Measurements from ENCODE around the gene TAF3. TPM values are rescaled to one million over a fixed set of nuclear protein-coding genes. Genes with fewer than 3 reads are reported as not detected.

TAF3 gene
- polyA plus RNA-seq, 1 of the 3 experiments (the other 2 are of a cell fraction) = 2.4 TPM

DNA sequence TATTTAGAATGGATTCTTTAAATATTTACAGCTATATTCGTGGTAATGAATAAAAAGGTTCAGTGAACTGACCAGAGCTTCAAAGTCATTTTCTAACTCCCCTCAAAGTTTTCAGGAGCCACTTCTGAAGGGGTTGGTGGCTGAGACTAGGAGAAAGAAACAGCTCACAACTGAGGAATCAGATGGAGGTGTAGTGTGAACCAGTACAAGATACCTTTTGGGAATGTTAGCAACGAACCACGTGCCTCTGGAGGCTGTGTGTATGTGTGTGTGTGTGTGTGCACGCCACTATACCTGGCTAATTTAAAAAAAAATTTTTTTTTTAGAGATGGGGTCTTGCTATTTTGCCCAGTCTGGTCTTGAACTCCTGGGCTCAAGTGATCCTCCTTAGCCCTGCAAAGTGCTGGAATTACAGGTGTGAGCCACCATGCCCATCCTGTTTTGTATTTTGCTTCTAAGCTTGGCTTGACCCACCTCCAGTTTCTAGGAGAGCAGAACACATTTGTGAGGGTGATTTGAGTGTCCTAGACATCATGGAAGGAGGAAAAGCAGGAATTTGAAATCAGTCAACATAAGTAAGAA is 9.5 kb upstream of the TAF3 start:
- Histone ChIP-seq H3K27ac (ENCODE audit: low read depth in 2 of 2, low read length in 1 of 2) (no peak overlapping the region), H3K4me2 (no peak overlapping the region), H3K9me2 (no peaks in the 10 kb centered on the region), H2AFZ (ENCODE audit: low read depth) (no peak overlapping the region), H3K9me3 (no peaks in the 10 kb centered on the region), H3F3A (replicated peaks; ENCODE audit: insufficient read depth) (peaks cover 9% of the 10 kb centered on the region), H3K4me3 (ENCODE audit: low read depth in 2 of 2, low read length in 1 of 2) (no peak overlapping the region), H3K27me3 (ENCODE audit: insufficient read depth) (no peaks in the 10 kb centered on the region), H3K79me2 (ENCODE audit: insufficient read depth) (no peaks in the 10 kb centered on the region), H3K36me3 (replicated peaks in 1 of 2; ENCODE audit: control insufficient read depth in 1 of 2, insufficient read depth in 2 of 2, low read length in 1 of 2) (peaks cover 34% of the 10 kb centered on the region in 2 experiments), H3K9ac (no peak overlapping the region), H4K20me1 (ENCODE audit: insufficient read depth) (no peaks in the 10 kb centered on the region; the same call in 1 of the 2 replicates), H3K4me1 (ENCODE audit: control insufficient read depth in 1 of 2, insufficient read depth in 2 of 2, low read depth in 1 of 2, low read length in 1 of 2) (no peaks in the 10 kb centered on the region)
- POLR2A ChIA-PET = interaction anchor here (1.5 to 1.7 kb wide), 2 partner anchors 9 to 21 kb away, joined by 3 to 5 read pairs; partner anchors contain the start of genes ATP5F1C, KIN and TAF3
- TF ChIP-seq NRF1 (IDR thresholded peaks at IDR 0.05; ENCODE audit: low read depth, low read length) (no peak), RXRA (IDR thresholded peaks at IDR 0.05; ENCODE audit: borderline replicate concordance, low read depth) (no peak), YY1 (IDR thresholded peaks at IDR 0.05; ENCODE audit: low read depth) (no peak), TEAD4 (IDR thresholded peaks at IDR 0.05; ENCODE audit: borderline replicate concordance, insufficient read depth) (no peak), ELF1 (IDR thresholded peaks at IDR 0.05) (no peak), GABPA (IDR thresholded peaks at IDR 0.05; ENCODE audit: low read depth) (no peak), TAF1 (IDR thresholded peaks at IDR 0.05; ENCODE audit: borderline replicate concordance, low read depth, low read length) (no peak), SMC3 (IDR thresholded peaks at IDR 0.05; ENCODE audit: low read depth, low read length) (no peak), FOXM1 (IDR thresholded peaks at IDR 0.05; ENCODE audit: low read depth) (no peak), RAD21 (IDR thresholded peaks at IDR 0.05; ENCODE audit: low read length) (no peak), EP300 (IDR thresholded peaks at IDR 0.05; ENCODE audit: borderline replicate concordance in 1 of 2, low read depth in 1 of 2, low read length in 1 of 2) (no peak), SIN3A (IDR thresholded peaks at IDR 0.05; ENCODE audit: borderline replicate concordance, low read depth, low read length) (no peak), MXI1 (IDR thresholded peaks at IDR 0.05; ENCODE audit: low read depth, low read length) (no peak), RFX5 (IDR thresholded peaks at IDR 0.05; ENCODE audit: low read length) (no peak)
- TF ChIP-seq, protein P1, sequence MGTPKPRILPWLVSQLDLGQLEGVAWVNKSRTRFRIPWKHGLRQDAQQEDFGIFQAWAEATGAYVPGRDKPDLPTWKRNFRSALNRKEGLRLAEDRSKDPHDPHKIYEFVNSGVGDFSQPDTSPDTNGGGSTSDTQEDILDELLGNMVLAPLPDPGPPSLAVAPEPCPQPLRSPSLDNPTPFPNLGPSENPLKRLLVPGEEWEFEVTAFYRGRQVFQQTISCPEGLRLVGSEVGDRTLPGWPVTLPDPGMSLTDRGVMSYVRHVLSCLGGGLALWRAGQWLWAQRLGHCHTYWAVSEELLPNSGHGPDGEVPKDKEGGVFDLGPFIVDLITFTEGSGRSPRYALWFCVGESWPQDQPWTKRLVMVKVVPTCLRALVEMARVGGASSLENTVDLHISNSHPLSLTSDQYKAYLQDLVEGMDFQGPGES (IDR thresholded peaks at IDR 0.05; ENCODE audit: low read depth, low read length) = no peak
- TF ChIP-seq, protein P2, sequence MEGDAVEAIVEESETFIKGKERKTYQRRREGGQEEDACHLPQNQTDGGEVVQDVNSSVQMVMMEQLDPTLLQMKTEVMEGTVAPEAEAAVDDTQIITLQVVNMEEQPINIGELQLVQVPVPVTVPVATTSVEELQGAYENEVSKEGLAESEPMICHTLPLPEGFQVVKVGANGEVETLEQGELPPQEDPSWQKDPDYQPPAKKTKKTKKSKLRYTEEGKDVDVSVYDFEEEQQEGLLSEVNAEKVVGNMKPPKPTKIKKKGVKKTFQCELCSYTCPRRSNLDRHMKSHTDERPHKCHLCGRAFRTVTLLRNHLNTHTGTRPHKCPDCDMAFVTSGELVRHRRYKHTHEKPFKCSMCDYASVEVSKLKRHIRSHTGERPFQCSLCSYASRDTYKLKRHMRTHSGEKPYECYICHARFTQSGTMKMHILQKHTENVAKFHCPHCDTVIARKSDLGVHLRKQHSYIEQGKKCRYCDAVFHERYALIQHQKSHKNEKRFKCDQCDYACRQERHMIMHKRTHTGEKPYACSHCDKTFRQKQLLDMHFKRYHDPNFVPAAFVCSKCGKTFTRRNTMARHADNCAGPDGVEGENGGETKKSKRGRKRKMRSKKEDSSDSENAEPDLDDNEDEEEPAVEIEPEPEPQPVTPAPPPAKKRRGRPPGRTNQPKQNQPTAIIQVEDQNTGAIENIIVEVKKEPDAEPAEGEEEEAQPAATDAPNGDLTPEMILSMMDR (IDR thresholded peaks at IDR 0.05) = no peak
- TF ChIP-seq, protein P3, sequence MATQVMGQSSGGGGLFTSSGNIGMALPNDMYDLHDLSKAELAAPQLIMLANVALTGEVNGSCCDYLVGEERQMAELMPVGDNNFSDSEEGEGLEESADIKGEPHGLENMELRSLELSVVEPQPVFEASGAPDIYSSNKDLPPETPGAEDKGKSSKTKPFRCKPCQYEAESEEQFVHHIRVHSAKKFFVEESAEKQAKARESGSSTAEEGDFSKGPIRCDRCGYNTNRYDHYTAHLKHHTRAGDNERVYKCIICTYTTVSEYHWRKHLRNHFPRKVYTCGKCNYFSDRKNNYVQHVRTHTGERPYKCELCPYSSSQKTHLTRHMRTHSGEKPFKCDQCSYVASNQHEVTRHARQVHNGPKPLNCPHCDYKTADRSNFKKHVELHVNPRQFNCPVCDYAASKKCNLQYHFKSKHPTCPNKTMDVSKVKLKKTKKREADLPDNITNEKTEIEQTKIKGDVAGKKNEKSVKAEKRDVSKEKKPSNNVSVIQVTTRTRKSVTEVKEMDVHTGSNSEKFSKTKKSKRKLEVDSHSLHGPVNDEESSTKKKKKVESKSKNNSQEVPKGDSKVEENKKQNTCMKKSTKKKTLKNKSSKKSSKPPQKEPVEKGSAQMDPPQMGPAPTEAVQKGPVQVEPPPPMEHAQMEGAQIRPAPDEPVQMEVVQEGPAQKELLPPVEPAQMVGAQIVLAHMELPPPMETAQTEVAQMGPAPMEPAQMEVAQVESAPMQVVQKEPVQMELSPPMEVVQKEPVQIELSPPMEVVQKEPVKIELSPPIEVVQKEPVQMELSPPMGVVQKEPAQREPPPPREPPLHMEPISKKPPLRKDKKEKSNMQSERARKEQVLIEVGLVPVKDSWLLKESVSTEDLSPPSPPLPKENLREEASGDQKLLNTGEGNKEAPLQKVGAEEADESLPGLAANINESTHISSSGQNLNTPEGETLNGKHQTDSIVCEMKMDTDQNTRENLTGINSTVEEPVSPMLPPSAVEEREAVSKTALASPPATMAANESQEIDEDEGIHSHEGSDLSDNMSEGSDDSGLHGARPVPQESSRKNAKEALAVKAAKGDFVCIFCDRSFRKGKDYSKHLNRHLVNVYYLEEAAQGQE (IDR thresholded peaks at IDR 0.05; ENCODE audit: low read depth, low read length) = no peak
- TF ChIP-seq, protein P4, sequence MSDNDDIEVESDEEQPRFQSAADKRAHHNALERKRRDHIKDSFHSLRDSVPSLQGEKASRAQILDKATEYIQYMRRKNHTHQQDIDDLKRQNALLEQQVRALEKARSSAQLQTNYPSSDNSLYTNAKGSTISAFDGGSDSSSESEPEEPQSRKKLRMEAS (IDR thresholded peaks at IDR 0.05; ENCODE audit: low read depth) = no peak
- TF ChIP-seq, protein P5, sequence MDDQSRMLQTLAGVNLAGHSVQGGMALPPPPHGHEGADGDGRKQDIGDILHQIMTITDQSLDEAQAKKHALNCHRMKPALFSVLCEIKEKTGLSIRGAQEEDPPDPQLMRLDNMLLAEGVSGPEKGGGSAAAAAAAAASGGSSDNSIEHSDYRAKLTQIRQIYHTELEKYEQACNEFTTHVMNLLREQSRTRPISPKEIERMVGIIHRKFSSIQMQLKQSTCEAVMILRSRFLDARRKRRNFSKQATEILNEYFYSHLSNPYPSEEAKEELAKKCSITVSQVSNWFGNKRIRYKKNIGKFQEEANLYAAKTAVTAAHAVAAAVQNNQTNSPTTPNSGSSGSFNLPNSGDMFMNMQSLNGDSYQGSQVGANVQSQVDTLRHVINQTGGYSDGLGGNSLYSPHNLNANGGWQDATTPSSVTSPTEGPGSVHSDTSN (IDR thresholded peaks at IDR 0.05) = no peak
- 73% methylated on average over 4 of the region's 4 CpGs for WGBS (ENCODE audit: low lambda C conversion rate)
- DNase-seq = no peak
- CTCF ChIA-PET = interaction anchor here (0.6 to 2.2 kb wide), 4 partner anchors 10 to 58 kb away, joined by 3 to 12 read pairs (median 4); partner anchors contain the start of gene TAF3
